Measurements from ENCODE around the gene WBP2. TPM values are rescaled to one million over a fixed set of nuclear protein-coding genes. Genes with fewer than 3 reads are reported as not detected.

WBP2 gene
- total RNA-seq, 1 experiment from 2014 or later = 132 TPM

DNA sequence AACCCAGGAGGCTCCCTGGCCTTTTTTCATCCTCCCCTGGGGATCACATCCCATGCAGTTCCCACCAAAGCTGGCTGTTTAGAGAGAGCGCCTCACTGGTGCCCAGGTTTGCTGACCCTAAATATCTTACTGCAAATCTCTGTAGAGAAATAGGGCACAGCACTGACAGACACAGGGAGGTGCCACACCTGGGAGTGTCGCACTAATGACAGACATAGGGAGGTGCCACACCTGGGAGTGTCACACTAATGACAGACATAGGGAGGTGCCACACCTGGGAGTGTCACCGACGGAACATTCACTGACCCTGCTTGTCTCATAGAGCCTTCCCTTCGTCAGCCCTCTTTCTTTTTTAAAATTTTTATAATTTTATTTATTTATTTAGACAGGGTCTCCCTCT is 44.9 kb downstream of the WBP2 start:
- H2AFZ ChIP-seq (ENCODE audit: low read depth, low read length, poor library complexity, severe bottlenecking) = no peak overlapping the region
- intact Hi-C loops (cut with micrococcal nuclease) = no loop called here
- no TSS peak for BruUV-seq (replicated peaks)
- TF ChIP-seq POLR2AphosphoS5 (IDR thresholded peaks at IDR 0.05; ENCODE audit: low read depth, low read length) (no peak), ELF1 (IDR thresholded peaks at IDR 0.05; ENCODE audit: borderline replicate concordance, low read depth) (no peak), ZFX (IDR thresholded peaks at IDR 0.05) (0 out of 2 replicates have a peak, but pooled peaks have one; percentile 2), EZH2 (IDR thresholded peaks at IDR 0.05) (no peak), YY1 (IDR thresholded peaks at IDR 0.05; ENCODE audit: extremely low read depth, insufficient replicate concordance, low read depth, low read length) (no peak)
- no peaks in the 10 kb centered on the region for H3K9me2 ChIP-seq (ENCODE audit: insufficient read depth)
- H4K20me1 ChIP-seq (ENCODE audit: insufficient read depth) = no peaks in the 10 kb centered on the region
- RAD21 ChIA-PET (ENCODE audit: low non-redundant PET in 1 of 2, low total read pairs in 2 of 2, uncharacterized antibody in 2 of 2, unreplicated experiment in 2 of 2) = no interaction called here
- H3K79me2 ChIP-seq (ENCODE audit: insufficient read depth, low read length) = no peaks in the 10 kb centered on the region
- no peak overlapping the region for H3K9ac ChIP-seq (ENCODE audit: low read length)
- peak; percentile 72 for ATAC-seq
- DNase-seq (ENCODE audit: low read depth, low spot score) = no peak
- no peak overlapping the region for H3K4me2 ChIP-seq (ENCODE audit: low read length)
- no peaks in the 10 kb centered on the region for H3K27me3 ChIP-seq (ENCODE audit: insufficient read depth, low read length)
- H3K27ac ChIP-seq (ENCODE audit: low read depth, low read length) = no peak overlapping the region
- H3K4me3 ChIP-seq (replicated peaks in 1 of 2; ENCODE audit: low read depth in 1 of 2, low read length in 2 of 2) = no peak overlapping the region
- peaks cover 19 to 24% of the 10 kb centered on the region in 2 experiments; a peak in 3 of 4 replicates for H3K36me3 ChIP-seq (ENCODE audit: control insufficient read depth in 1 of 2, insufficient read depth in 2 of 2, low read length in 2 of 2)
- peaks cover 0 to 5% of the 10 kb centered on the region in 2 experiments; a peak in 1 of 4 replicates for H3K4me1 ChIP-seq (ENCODE audit: control insufficient read depth in 1 of 2, insufficient read depth in 2 of 2, low read length in 2 of 2)
- POLR2A ChIA-PET = no interaction called here
- CTCF ChIA-PET = no interaction called here
- H3K9me3 ChIP-seq (ENCODE audit: control insufficient read depth in 1 of 2, insufficient read depth in 1 of 2, low read depth in 1 of 2, low read length in 2 of 2) = no peaks in the 10 kb centered on the region

GRCh38 chr17:75809631-75810111 is 45.5 kb downstream of the WBP2 start:
- intact Hi-C loops (cut with micrococcal nuclease) = no loop called here
- Histone ChIP-seq H3K9me2 (ENCODE audit: insufficient read depth) (no peaks in the 10 kb centered on the region), H3K27ac (ENCODE audit: low read depth, low read length) (peak overlapping the region; percentile 10; the same call in 1 of the 2 replicates), H3K36me3 (ENCODE audit: control insufficient read depth in 1 of 2, insufficient read depth in 2 of 2, low read length in 2 of 2) (peaks cover 19 to 20% of the 10 kb centered on the region in 2 experiments; a peak in 3 of 4 replicates), H3K79me2 (ENCODE audit: insufficient read depth, low read length) (no peaks in the 10 kb centered on the region), H2AFZ (ENCODE audit: low read depth, low read length, poor library complexity, severe bottlenecking) (no peak overlapping the region), H4K20me1 (ENCODE audit: insufficient read depth) (no peaks in the 10 kb centered on the region), H3K9ac (ENCODE audit: low read length) (no peak overlapping the region), H3K4me2 (ENCODE audit: low read length) (no peak overlapping the region), H3K4me3 (replicated peaks in 1 of 2; ENCODE audit: low read depth in 1 of 2, low read length in 2 of 2) (no peak overlapping the region), H3K27me3 (ENCODE audit: insufficient read depth, low read length) (no peaks in the 10 kb centered on the region), H3K4me1 (ENCODE audit: control insufficient read depth in 1 of 2, insufficient read depth in 2 of 2, low read length in 2 of 2) (peaks cover 0 to 3% of the 10 kb centered on the region in 2 experiments; a peak in 1 of 4 replicates), H3K9me3 (ENCODE audit: control insufficient read depth in 1 of 2, insufficient read depth in 1 of 2, low read depth in 1 of 2, low read length in 2 of 2) (no peaks in the 10 kb centered on the region)
- no peak for ATAC-seq
- ChIA-PET CTCF (no interaction called here), POLR2A (no interaction called here), RAD21 (ENCODE audit: low non-redundant PET in 1 of 2, low total read pairs in 2 of 2, uncharacterized antibody in 2 of 2, unreplicated experiment in 2 of 2) (no interaction called here)
- BruUV-seq (replicated peaks) = no TSS peak
- no peak for DNase-seq (ENCODE audit: low read depth, low spot score)
- TF ChIP-seq EGR1 (IDR thresholded peaks at IDR 0.05; ENCODE audit: low read depth) (no peak), FOSL1 (IDR thresholded peaks at IDR 0.05; ENCODE audit: low read depth) (no peak), CBX3 (IDR thresholded peaks at IDR 0.05; ENCODE audit: low read depth) (no peak), SIN3A (IDR thresholded peaks at IDR 0.05; ENCODE audit: low read depth) (no peak), SP1 (IDR thresholded peaks at IDR 0.05; ENCODE audit: low read depth) (no peak), TCF7L2 (IDR thresholded peaks at IDR 0.05; ENCODE audit: borderline replicate concordance, extremely low read depth, insufficient read depth, insufficient read length) (no peak), YY1 (IDR thresholded peaks at IDR 0.05; ENCODE audit: extremely low read depth, insufficient replicate concordance, low read depth, low read length) (no peak), CEBPB (IDR thresholded peaks at IDR 0.05; ENCODE audit: low read depth) (no peak), POLR2AphosphoS5 (IDR thresholded peaks at IDR 0.05; ENCODE audit: low read depth, low read length) (no peak), RAD21 (IDR thresholded peaks at IDR 0.05; ENCODE audit: low read depth) (no peak), ELF1 (IDR thresholded peaks at IDR 0.05; ENCODE audit: borderline replicate concordance, low read depth) (no peak), ZFX (IDR thresholded peaks at IDR 0.05) (no peak; the same call in 1 of the 2 replicates), ZNF274 (IDR thresholded peaks at IDR 0.05; ENCODE audit: low read depth, low read length) (no peak), EZH2 (IDR thresholded peaks at IDR 0.05) (no peak), ATF3 (IDR thresholded peaks at IDR 0.05) (no peak), JUND (IDR thresholded peaks at IDR 0.05) (no peak)
- TF ChIP-seq, protein P1, sequence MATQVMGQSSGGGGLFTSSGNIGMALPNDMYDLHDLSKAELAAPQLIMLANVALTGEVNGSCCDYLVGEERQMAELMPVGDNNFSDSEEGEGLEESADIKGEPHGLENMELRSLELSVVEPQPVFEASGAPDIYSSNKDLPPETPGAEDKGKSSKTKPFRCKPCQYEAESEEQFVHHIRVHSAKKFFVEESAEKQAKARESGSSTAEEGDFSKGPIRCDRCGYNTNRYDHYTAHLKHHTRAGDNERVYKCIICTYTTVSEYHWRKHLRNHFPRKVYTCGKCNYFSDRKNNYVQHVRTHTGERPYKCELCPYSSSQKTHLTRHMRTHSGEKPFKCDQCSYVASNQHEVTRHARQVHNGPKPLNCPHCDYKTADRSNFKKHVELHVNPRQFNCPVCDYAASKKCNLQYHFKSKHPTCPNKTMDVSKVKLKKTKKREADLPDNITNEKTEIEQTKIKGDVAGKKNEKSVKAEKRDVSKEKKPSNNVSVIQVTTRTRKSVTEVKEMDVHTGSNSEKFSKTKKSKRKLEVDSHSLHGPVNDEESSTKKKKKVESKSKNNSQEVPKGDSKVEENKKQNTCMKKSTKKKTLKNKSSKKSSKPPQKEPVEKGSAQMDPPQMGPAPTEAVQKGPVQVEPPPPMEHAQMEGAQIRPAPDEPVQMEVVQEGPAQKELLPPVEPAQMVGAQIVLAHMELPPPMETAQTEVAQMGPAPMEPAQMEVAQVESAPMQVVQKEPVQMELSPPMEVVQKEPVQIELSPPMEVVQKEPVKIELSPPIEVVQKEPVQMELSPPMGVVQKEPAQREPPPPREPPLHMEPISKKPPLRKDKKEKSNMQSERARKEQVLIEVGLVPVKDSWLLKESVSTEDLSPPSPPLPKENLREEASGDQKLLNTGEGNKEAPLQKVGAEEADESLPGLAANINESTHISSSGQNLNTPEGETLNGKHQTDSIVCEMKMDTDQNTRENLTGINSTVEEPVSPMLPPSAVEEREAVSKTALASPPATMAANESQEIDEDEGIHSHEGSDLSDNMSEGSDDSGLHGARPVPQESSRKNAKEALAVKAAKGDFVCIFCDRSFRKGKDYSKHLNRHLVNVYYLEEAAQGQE (IDR thresholded peaks at IDR 0.05; ENCODE audit: low read depth) = no peak

All from HCT116 (cell line).